ENCODE results near the gene NFKBIA. TPM values are rescaled to one million over a fixed set of nuclear protein-coding genes. Genes with fewer than 3 reads are reported as not detected.

NFKBIA gene
- polyA plus RNA-seq, 2 of the 4 experiments (the other 2 are of a cell fraction), result 65.0 to 115 TPM

- TF ChIP-seq E2F6 (IDR thresholded peaks at IDR 0.05; ENCODE audit: borderline replicate concordance, low read depth), result peak; percentile 54; the same call in 1 of the 2 replicates
- TF ChIP-seq JUN (IDR thresholded peaks at IDR 0.05), result peak; percentile 93 to 97
- peak; percentile 70; the same call in 1 of the 2 replicates for TF ChIP-seq JUNB (IDR thresholded peaks at IDR 0.05)
- TF ChIP-seq, protein P1, sequence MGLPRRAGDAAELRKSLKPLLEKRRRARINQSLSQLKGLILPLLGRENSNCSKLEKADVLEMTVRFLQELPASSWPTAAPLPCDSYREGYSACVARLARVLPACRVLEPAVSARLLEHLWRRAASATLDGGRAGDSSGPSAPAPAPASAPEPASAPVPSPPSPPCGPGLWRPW (IDR thresholded peaks at IDR 0.05), result peak; percentile 85; the same call in 1 of the 2 replicates
- peak; percentile 92; the same call in 1 of the 3 replicates for TF ChIP-seq NR3C1 (IDR thresholded peaks at IDR 0.05)
- TF ChIP-seq GATA3 (IDR thresholded peaks at IDR 0.05; ENCODE audit: borderline replicate concordance), result peak; percentile 79
- TF ChIP-seq REST (IDR thresholded peaks at IDR 0.05), result no peak
- TF ChIP-seq ZNF302 (CRISPR knock-in tag; IDR thresholded peaks at IDR 0.05), result no peak
- TF ChIP-seq CEBPB (IDR thresholded peaks at IDR 0.05), result peak; percentile 99
- TF ChIP-seq, protein P2, sequence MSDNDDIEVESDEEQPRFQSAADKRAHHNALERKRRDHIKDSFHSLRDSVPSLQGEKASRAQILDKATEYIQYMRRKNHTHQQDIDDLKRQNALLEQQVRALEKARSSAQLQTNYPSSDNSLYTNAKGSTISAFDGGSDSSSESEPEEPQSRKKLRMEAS (IDR thresholded peaks at IDR 0.05), result peak; percentile 92
- no peak for TF ChIP-seq ZC3H11A (IDR thresholded peaks at IDR 0.05)
- TF ChIP-seq SMC3 (IDR thresholded peaks at IDR 0.05), result peak; percentile 69
- no peak for TF ChIP-seq HEYL (CRISPR knock-in tag; IDR thresholded peaks at IDR 0.05)
- TF ChIP-seq, protein P3, sequence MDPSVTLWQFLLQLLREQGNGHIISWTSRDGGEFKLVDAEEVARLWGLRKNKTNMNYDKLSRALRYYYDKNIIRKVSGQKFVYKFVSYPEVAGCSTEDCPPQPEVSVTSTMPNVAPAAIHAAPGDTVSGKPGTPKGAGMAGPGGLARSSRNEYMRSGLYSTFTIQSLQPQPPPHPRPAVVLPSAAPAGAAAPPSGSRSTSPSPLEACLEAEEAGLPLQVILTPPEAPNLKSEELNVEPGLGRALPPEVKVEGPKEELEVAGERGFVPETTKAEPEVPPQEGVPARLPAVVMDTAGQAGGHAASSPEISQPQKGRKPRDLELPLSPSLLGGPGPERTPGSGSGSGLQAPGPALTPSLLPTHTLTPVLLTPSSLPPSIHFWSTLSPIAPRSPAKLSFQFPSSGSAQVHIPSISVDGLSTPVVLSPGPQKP (IDR thresholded peaks at IDR 0.05; ENCODE audit: low read depth, low read length), result no peak
- no peak for TF ChIP-seq MAFK (IDR thresholded peaks at IDR 0.05; ENCODE audit: partially characterized antibody)
- TF ChIP-seq NPAS2 (CRISPR knock-in tag; IDR thresholded peaks at IDR 0.05; ENCODE audit: borderline replicate concordance), result no peak
- TF ChIP-seq HOXB5 (CRISPR knock-in tag; IDR thresholded peaks at IDR 0.05), result no peak
- TF ChIP-seq HDAC2 (IDR thresholded peaks at IDR 0.05), result no peak
- TF ChIP-seq ZFP36 (IDR thresholded peaks at IDR 0.05; ENCODE audit: borderline replicate concordance, partially characterized antibody), result no peak
- TF ChIP-seq HMGXB4 (CRISPR knock-in tag; IDR thresholded peaks at IDR 0.05; ENCODE audit: borderline replicate concordance), result no peak
- TF ChIP-seq PHF8 (IDR thresholded peaks at IDR 0.05; ENCODE audit: borderline replicate concordance, low read depth), result no peak
- peak; percentile 85; the same call in 1 of the 2 replicates for TF ChIP-seq MYC (IDR thresholded peaks at IDR 0.05; ENCODE audit: borderline replicate concordance, low read length)
These were observed 723 bp downstream of the NFKBIA start (continued) for GRCh38 chr14:35403603-35404448.

Data from A549 (cell line).